ENCODE measurements around the gene C2orf80.
"Not testable (repeated sequence)": the region's sequence is repeated elsewhere in the genome, so short reads cannot be mapped to it uniquely, and the experiment has no call there.

The C2orf80 gene

DNA sequence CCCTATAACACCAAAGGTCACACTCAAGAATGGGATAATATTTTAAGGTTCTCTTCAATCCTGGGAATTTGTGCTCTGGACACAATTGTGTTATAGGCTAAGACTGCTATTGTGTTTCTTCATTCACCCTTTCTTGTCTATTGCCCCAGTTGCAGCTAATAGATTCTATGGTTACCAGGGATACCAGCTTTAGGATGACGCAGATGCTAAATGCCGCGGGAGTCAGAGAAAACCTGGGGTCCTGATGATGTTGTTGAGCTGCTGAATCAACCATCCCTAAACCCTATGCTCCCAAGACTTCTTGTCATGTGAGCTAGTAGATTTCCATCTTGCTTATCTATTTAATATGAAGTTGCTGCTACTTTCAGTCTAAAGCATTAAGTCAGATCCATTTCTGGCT lies 70.9 kb downstream of the C2orf80 start:
- Histone ChIP-seq H3K4me3 (ENCODE audit: low read length) (no peak overlapping the region), H3K4me1 (ENCODE audit: control insufficient read depth, insufficient read depth, low read length) (no peaks in the 10 kb centered on the region; the same call in 1 of the 2 replicates), H3K27ac (ENCODE audit: low read length) (no peak overlapping the region), H3K9me3 (ENCODE audit: control insufficient read depth, insufficient read depth, low read length) (no peaks in the 10 kb centered on the region), H3K36me3 (ENCODE audit: control insufficient read depth, insufficient read depth, low read length) (no peaks in the 10 kb centered on the region), H3K27me3 (ENCODE audit: control insufficient read depth, insufficient read depth, low read length) (no peaks in the 10 kb centered on the region)
- no peak for DNase-seq (ENCODE audit: low read depth, low spot score)
- no CpG with 5 or more reads among the region's 3 CpGs for WGBS (ENCODE audit: insufficient coverage, insufficient read length)

DNA sequence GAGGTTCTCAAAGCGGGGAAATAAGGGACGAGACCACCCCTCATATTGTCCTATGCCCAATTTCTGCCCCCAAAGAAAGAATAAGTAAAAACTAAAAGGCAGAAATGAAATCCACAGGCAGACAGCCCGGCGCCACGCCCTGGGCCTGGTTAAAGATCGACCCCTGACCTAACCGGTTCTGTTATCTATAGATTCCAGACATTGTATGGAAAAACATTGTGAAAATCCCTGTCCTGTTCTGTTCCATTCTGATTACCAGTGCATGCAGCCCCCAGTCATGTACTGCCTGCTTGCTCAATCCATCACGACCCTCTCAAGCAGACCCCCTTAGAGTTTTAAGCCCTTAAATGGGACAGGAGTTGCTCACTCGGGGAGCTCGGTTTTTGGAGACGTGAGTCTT lies 72.4 kb downstream of the C2orf80 start:
- not testable (repeated sequence) for H3K36me3 ChIP-seq (ENCODE audit: control insufficient read depth, insufficient read depth, low read length); DNase-seq (ENCODE audit: low read depth, low spot score); H3K9me3 ChIP-seq (ENCODE audit: control insufficient read depth, insufficient read depth, low read length); H3K27ac ChIP-seq (ENCODE audit: low read length); H3K4me1 ChIP-seq (ENCODE audit: control insufficient read depth, insufficient read depth, low read length); H3K4me3 ChIP-seq (ENCODE audit: low read length); H3K27me3 ChIP-seq (ENCODE audit: control insufficient read depth, insufficient read depth, low read length)
- no CpG with 5 or more reads among the region's 11 CpGs for WGBS (ENCODE audit: insufficient coverage, insufficient read length)
